ENCODE data around the gene RNU6-8.

Gene RNU6-8

GRCh38 chr14:32192712-32193373 is 10.2 kb downstream of the RNU6-8 start:
- no peak for TF ChIP-seq CTCF (IDR thresholded peaks at IDR 0.05; ENCODE audit: borderline replicate concordance, control extremely low read depth, extremely low read depth, insufficient read depth, missing control alignments)
- no peak for DNase-seq (ENCODE audit: low spot score)
- in situ Hi-C loops (cut with MboI; ENCODE audit: low sequenced_read_pairs, unreplicated experiment), result no loop called here

GRCh38 chr14:32190673-32191072 is 12.4 kb downstream of the RNU6-8 start:
- DNase-seq (ENCODE audit: low spot score), result no peak
- in situ Hi-C loops (cut with MboI; ENCODE audit: low sequenced_read_pairs, unreplicated experiment), result no loop called here
- TF ChIP-seq CTCF (IDR thresholded peaks at IDR 0.05; ENCODE audit: borderline replicate concordance, control extremely low read depth, extremely low read depth, insufficient read depth, missing control alignments), result no peak

DNA sequence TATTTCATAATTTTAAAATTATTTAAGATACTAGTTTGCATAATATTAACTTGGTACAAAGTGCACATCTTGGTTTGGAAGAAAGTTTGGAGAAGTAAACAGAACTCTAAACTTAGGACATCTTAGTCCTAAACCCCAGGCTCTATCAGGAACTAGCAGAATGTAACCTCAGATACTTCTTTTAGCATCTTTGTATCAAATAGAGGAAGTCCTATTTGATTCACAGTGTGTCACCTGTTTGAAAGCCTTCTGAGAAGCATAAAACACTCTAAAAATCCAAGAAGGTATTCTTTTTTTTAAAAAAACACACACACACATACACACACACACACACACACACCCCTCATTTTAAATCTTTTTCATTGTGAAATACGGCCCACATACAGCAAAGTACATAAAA is 13.3 kb downstream of the RNU6-8 start:
- no peak for TF ChIP-seq CTCF (IDR thresholded peaks at IDR 0.05; ENCODE audit: borderline replicate concordance, control extremely low read depth, extremely low read depth, insufficient read depth, missing control alignments)
- no peak for DNase-seq (ENCODE audit: low spot score)
- in situ Hi-C loops (cut with MboI; ENCODE audit: low sequenced_read_pairs, unreplicated experiment), result no loop called here

GRCh38 chr14:32186248-32186647 is 16.8 kb downstream of the RNU6-8 start:
- in situ Hi-C loops (cut with MboI; ENCODE audit: low sequenced_read_pairs, unreplicated experiment), result no loop called here
- no peak for DNase-seq (ENCODE audit: low spot score)
- no peak for TF ChIP-seq CTCF (IDR thresholded peaks at IDR 0.05; ENCODE audit: borderline replicate concordance, control extremely low read depth, extremely low read depth, insufficient read depth, missing control alignments)

DNA sequence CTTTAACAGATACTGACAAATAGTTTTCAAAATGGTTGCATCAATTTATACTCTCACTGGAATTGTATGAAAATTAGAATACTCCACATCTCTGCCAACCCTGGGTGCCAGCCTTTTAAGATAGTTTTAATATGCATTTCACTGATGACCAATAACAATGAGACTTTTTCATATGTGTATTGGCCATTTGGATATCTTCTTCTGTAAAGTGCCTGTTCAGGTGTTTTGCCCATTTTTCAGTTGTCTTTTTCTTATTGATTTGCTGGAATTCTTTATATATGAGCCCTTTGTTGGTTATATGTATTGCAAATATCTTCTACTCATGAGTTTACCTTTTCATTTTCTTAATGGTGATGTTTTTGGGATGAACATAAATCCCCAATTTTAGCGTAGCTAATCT is 18.0 kb downstream of the RNU6-8 start:
- in situ Hi-C loops (cut with MboI; ENCODE audit: low sequenced_read_pairs, unreplicated experiment), result no loop called here
- TF ChIP-seq CTCF (IDR thresholded peaks at IDR 0.05; ENCODE audit: borderline replicate concordance, control extremely low read depth, extremely low read depth, insufficient read depth, missing control alignments), result no peak
- DNase-seq (ENCODE audit: low spot score), result no peak

GRCh38 chr14:32183151-32184058 is 19.7 kb downstream of the RNU6-8 start:
- DNase-seq (ENCODE audit: low spot score), result no peak
- in situ Hi-C loops (cut with MboI; ENCODE audit: low sequenced_read_pairs, unreplicated experiment), result no loop called here
- TF ChIP-seq CTCF (IDR thresholded peaks at IDR 0.05; ENCODE audit: borderline replicate concordance, control extremely low read depth, extremely low read depth, insufficient read depth, missing control alignments), result no peak
